ENCODE measurements around the gene NLGN4X.

GRCh38 chrX:5998456-5998855 lies 230.2 kb downstream of the NLGN4X start:
- TF ChIP-seq CTCF (IDR thresholded peaks at IDR 0.05; ENCODE audit: insufficient read depth, low read depth, low read length), result no peak
- no peak for TF ChIP-seq EZH2 (IDR thresholded peaks at IDR 0.05; ENCODE audit: insufficient read depth, low read length)

Data from astrocyte (in vitro differentiated cells and primary cell).